GM21528 (cell line): Measurements from ENCODE around the gene FRY.

ENCODE experiments used
- ATAC-seq: cut with Tn5 transposase; IDR thresholded peaks from one replicate; pipeline ENCODE4 v1.9.1; 2021; ENCODE audit warnings: mild to moderate bottlenecking, moderate library complexity; ENCODE audit not compliant: unreplicated experiment, low FRiP score

FRY gene

DNA sequence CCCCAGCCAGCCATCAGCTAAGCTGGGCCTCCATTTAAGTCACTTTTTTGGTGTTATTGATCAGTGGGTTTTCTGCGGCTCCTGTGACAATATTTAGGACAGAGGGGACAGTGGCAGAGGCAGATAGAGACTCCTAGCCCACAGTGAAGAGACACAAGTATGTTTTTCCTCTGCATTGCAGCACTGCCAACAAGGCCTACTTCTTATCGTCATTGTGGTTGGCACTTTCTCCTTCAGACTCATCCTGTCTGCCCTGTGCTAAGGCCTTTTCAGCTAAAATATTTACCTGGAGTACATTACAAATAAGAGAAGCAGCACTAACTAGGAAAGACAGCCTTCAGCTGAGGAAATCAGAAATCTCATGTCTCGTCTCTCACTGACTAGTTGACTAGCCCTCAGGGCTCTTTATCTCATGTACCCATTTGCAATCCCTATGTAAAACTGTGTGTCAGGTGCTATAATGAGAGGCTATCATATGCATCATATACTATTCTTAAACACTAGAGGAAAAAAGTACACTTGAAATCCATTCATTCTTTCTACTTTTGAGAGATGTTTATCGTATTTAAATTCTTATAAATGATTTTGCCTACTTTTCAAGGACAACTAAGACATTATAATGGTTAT, 221.4 kb downstream of the FRY start:
- no peak for ATAC-seq

GRCh38 chr13:32253911-32254399, 222.4 kb downstream of the FRY start:
- no peak for ATAC-seq

DNA sequence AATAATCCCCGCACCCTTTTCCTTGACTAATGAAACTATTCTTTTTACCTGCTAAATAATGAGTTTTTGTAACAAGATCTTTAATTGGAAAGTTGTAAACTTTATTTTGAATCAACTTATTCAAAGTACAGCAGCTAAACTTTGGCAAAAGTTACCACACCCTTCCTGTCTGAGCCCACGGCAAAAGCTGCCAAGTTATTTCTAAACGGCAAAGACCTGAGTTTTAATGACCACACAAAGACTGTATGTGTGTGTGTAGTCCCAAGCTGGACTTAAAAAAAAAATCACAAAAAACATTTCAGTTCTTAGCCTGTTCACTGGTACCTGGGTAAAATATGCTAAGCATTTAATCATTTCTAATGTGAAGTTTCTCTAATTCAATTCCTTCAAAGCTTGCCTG, 222.8 kb downstream of the FRY start:
- ATAC-seq: no peak

DNA sequence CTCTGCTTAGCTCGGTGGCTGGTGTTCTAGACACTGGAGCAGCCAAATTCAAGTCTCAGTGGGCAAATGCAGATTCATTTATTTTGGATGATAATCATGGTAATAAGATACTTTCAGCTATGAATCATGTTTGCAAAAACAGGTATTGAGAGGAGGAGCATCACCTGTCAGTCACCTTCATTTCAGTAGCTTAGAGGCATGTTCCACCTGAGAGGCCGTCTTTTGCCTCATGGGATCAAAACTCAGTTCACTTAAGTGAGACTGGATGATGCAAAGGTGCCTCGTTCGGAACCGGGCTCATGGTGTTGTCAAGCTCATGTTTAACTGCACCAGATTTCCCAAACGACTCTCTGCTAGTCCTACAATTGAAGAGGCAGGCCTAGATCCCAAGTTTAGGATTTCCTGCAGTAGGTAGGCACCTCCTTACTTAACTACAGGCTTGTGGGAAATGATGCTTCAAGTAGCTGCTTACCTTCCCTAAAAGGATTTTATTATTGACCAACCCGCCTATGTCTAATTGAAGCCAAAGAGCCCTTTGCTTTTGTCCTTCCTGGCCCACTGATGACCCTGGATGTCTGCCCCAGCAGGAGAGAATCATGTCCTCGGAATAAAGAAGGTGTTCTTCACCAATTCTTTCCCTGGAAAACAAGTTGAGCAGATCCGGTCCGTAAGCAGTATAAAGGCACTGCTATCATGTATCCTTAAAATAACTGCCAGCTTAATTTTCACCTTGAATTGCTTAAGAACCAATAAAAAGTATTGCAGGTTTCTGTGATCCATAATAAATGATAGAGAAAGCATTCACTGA, 223.5 kb downstream of the FRY start:
- no peak for ATAC-seq

- ATAC-seq: no peak
Measured at GRCh38 chr13:32255724-32256109, 224.1 kb downstream of the FRY start.

DNA sequence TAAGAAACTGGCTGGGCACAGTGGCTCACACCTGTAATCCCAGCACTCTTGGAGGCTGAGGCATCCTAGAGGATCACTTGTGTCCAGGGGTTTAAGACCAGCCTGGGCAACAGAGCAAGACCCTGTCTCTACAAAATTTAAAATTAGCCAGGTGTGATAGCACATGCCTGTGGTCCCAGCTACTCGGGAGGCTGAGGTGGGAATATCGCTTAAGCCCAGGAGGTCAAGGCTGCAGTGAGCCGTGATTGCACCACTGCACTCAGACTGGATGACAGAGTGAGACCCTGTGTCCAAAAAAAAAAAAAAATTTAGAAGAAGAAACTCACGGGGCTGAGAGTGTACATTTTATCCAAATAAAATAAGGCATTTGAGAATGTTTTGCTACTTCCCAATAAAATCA, 224.7 kb downstream of the FRY start:
- no peak for ATAC-seq

DNA sequence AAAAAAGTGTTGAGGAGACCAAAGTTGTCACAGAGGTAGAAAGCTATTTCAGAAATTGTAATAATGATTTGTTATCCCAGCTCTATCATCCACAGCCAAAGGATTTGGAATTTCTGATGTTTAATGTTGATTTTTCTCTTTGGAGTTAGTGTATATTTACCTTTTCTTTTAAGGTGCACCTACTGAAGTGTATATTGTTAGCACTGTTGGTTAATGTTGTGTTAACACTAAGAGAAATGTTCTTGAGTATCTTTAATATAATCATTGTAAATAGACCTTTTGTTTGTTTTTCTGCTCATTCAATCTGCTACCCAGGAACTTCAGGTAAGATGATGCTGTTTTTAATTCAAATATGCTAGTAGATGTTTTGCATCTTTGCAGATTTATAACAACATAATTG, 226.1 kb downstream of the FRY start:
- no peak for ATAC-seq

- ATAC-seq: no peak
Measured at GRCh38 chr13:32259116-32259515, 227.5 kb downstream of the FRY start.

- no peak for ATAC-seq
Measured at GRCh38 chr13:32261567-32261966, 230.0 kb downstream of the FRY start.

GRCh38 chr13:32262165-32262564, 230.6 kb downstream of the FRY start:
- ATAC-seq: no peak

DNA sequence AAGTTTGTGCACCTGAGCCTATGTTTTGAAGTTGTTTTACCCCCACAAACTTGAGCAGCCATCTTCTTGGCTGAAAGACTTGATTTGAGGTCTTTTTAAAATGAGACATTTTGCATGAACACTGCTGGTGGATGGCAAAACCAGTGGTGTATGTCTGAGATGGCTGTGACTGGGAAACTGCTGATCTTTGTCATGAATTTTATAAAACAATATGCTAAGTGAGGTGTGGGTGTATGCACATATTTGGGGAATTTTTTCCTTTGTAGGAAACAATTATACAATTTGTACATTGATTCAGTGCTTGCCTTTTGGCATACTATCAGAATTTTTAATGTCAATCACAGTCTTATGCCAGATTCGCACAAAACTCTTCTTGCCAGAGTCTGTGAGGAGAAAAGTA, 231.0 kb downstream of the FRY start:
- ATAC-seq: no peak

- no peak for ATAC-seq
Measured at GRCh38 chr13:32264407-32264806, 232.8 kb downstream of the FRY start.

GRCh38 chr13:32265726-32266125, 234.2 kb downstream of the FRY start:
- ATAC-seq: no peak

DNA sequence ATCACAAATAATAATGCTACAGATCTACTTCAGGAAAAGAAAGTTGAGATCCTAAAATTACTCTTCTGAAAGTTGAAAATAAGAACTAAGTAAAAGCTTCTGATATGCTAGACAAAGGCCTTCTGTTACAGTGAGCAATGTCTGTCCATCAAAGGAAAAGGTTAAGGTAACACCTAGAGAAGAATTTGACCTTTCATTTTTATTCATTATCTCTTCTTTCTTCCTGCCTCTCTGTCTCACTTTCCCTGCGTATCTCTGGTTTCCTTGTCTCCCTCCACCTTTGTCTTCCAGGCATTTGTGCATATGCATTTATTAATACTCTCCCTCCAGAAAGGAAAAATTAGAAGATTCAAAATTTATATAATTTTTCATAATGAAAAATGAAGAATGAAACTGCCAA, 234.6 kb downstream of the FRY start:
- ATAC-seq: no peak

DNA sequence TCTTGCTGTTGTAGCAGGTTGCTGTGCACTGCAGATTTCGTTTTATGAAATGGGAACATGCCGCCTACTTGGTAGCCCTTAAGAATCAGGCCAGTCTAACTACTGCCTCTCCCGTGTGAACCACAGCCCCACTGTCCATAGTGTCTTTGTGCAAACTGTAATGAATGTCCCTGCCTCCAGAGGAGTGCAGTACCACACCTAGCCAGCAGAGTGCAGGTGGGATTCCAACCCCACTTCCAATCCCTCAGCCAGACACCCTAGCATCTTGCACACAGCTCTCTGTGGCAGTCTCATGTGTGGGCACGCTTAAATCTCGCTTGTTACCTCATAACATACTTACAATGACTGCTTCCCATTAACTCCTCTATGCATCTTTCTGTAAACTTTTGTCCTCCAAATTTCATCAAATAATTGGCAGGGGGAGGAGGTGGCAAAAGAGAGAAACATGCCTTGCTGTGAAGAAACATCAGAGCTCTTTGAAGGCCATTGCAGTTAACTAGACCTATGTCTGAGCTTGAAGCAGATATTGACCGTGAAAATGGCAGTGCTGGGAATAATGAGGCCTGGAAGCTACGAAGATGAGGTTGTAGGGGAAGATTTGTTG, 236.4 kb downstream of the FRY start:
- ATAC-seq: peak; percentile 73

DNA sequence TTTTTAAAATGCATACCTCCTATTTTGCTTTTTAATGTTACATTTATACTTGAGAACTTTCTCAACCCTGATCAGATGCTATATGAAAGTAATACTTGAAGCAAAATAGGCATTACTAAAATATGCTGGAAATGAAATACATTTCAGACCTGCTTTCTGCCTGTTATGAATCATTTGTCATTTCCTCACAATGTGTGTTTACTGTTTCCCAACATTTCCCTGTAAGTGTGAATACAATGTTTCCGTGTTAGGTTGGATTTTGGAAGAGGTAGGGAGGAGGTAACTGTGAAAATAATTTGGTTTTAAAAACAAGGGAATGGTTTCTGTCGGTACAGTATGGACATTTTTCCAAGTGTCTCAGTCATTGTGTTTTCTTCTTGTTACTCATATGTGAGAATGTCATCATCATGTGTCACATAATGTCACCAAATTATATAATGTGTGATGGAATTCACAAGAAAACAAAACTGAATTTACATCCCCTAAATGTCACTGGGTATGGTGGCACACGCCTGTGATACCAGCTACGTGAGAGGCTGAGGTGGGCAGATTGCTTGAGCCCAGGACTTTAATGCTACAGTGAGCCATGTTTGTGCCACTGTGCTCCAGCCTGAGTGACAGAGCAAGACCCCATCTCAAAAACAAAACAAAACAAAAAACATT, 240.6 kb downstream of the FRY start:
- no peak for ATAC-seq

GRCh38 chr13:32277839-32278238, 246.3 kb downstream of the FRY start:
- no peak for ATAC-seq

DNA sequence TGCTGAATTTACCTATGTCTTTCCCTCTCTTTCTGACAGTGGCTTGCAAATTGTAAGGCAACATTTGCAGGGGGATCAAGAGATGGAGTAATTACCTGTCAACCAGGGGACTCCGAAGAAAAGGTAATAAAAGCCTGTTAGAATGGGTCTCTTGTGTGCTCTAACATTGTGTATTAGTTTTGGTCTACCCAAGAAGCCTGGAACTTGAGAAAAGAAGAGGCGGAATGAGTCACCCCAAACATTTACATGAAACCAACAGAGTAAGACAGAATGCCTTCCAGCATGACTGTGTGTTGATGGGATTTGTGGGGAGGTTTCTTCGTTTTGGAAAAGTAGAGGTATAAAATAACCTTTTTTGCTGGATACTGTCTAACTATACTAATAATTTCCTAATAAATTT, 246.9 kb downstream of the FRY start:
- ATAC-seq: no peak

DNA sequence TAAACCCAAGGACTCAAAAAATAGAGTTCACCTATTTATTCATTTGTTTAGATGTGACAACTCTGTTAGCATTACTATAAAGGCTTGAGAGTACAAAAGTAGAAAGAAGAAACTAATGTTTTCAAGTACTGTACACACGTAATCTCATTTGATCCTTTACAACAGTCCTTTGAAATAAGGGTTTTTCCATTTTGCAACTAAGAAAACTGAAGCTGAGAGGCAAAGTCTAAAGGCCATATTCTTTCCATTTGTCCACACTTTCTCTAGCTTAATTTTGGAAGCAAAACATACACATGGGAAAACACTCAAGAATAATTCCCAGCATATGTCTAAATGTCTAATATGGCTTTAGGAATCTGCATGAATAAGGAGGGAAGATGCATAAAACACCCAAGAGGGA, 249.5 kb downstream of the FRY start:
- ATAC-seq: no peak

- ATAC-seq: no peak
Measured at GRCh38 chr13:32282096-32282711, 250.6 kb downstream of the FRY start.
